HepG2 (cell line): ENCODE measurements around the gene ARL15. TPM values are rescaled to one million over a fixed set of nuclear protein-coding genes. Genes with fewer than 3 reads are reported as not detected.

ENCODE experiments used
- ATAC-seq: fragments of 200-7000 bp; cut with Tn5 transposase; 3 replicates; pipeline ENCODE4 v1.9.1; 2020; ENCODE audit warnings: mild to moderate bottlenecking, moderate library complexity
- BruUV-seq: library from RNA; stranded (reverse); fragments of 400-500 nt; replicated peaks from 2 replicates; lab custom pipeline; 2021; lab: Mats Ljungman, UMichigan
- CTCF ChIA-PET: fragments of 300-600 bp; formaldehyde crosslinking; extraction: SDS; loops from one replicate; lab custom pipeline; 2021; ENCODE audit warnings: low total read pairs, inconsistent platforms, low intra/inter-chr PET ratio; lab: Yijun Ruan, JAX
- POLR2A ChIA-PET: fragments of 350-600 bp; sonication (Branson Sonifier 250); formaldehyde crosslinking; loops from one replicate; lab custom pipeline; 2020; ENCODE audit warnings: antibody characterized with exemption, inconsistent platforms; lab: Yijun Ruan, JAX
- DNase-seq: peaks from one replicate; pipeline ENCODE4 v3.0.0-alpha.2; 2015; ENCODE audit warnings: low spot score
- FAIRE-seq: peaks from 3 replicates; lab custom pipeline; 2011; peaks lifted over from hg19 to GRCh38; lab: Jason Lieb, UNC
- H2AFZ ChIP-seq: one replicate; pipeline ENCODE4 v1.6.1; 2011; ENCODE audit warnings: low read length, inconsistent platforms
- H3K27ac ChIP-seq: fragments of 300-600 bp; 3 replicates; pipeline ENCODE4 v1.8.0; 2011; ENCODE audit warnings: mixed run types, mild to moderate bottlenecking, mixed read lengths, low read length, inconsistent platforms; ENCODE audit not compliant: insufficient read depth; ENCODE audit errors: extremely low read length
- H3K27me3 ChIP-seq, 2 experiments: fragments of 200-600 bp in 1 of 2; 2 replicates in 1 of 2; 3 replicates in 1 of 2; pipeline versions ENCODE4 v1.6.0 to v1.8.0; 2011; ENCODE audit warnings: low read length in 2 of 2, mild to moderate bottlenecking in 2 of 2, moderate library complexity in 2 of 2, inconsistent platforms in 1 of 2; ENCODE audit not compliant: insufficient read depth in 2 of 2, control insufficient read depth in 1 of 2
- H3K36me3 ChIP-seq, 2 experiments: fragments of 200-600 bp in 1 of 2; replicated peaks in 1 of 2; 2 replicates in 1 of 2; 3 replicates in 1 of 2; pipeline versions ENCODE4 v1.5.1 to v1.8.0; 2011; ENCODE audit warnings: low read length in 2 of 2, inconsistent platforms in 1 of 2; ENCODE audit not compliant: insufficient read depth in 2 of 2, control insufficient read depth in 1 of 2
- H3K4me1 ChIP-seq: 2 replicates; pipeline ENCODE4 v1.5.1; 2012; ENCODE audit warnings: low read length, inconsistent platforms; ENCODE audit not compliant: insufficient read depth
- H3K4me2 ChIP-seq: 2 replicates; pipeline ENCODE4 v1.6.0; 2011; ENCODE audit warnings: low read depth, low read length, inconsistent platforms
- H3K4me3 ChIP-seq, 3 experiments: fragments of 200-600 bp in 1 of 3; sonication (generic), shearing (Covaris generic) in 1 of 3; replicated peaks in 1 of 3; 2 replicates each; pipeline ENCODE4 v1.5.1; 2011 to 2016; ENCODE audit warnings: low read length in 3 of 3, inconsistent platforms in 2 of 3, low read depth in 2 of 3, mild to moderate bottlenecking in 2 of 3, control low read depth in 1 of 3, mixed read lengths in 1 of 3; ENCODE audit not compliant: insufficient read depth in 1 of 3
- H3K79me2 ChIP-seq: one replicate; pipeline ENCODE4 v1.6.1; 2011; ENCODE audit warnings: low read length, inconsistent platforms; ENCODE audit not compliant: insufficient read depth
- H3K9ac ChIP-seq: 2 replicates; pipeline ENCODE4 v1.6.0; 2011; ENCODE audit warnings: mild to moderate bottlenecking, low read depth, low read length, inconsistent platforms; ENCODE audit not compliant: insufficient read depth
- H3K9me3 ChIP-seq: 2 replicates; pipeline ENCODE4 v1.5.1; 2012; ENCODE audit warnings: mild to moderate bottlenecking, low read length
- H4K20me1 ChIP-seq: 2 replicates; pipeline ENCODE4 v1.6.0; 2011; ENCODE audit warnings: inconsistent platforms, mild to moderate bottlenecking, low read length, moderate library complexity; ENCODE audit not compliant: insufficient read depth
- HNRNPK ChIP-seq: fragments of 200-400 bp; formaldehyde crosslinking; IDR thresholded peaks from 2 replicates; pipeline ENCODE4 v1.6.1; 2018; ENCODE audit warnings: low read length, low read depth, moderate library complexity, mild to moderate bottlenecking; ENCODE audit not compliant: poor library complexity, severe bottlenecking
- MED8 ChIP-seq: sonication (generic); formaldehyde crosslinking; IDR thresholded peaks from 2 replicates; pipeline ENCODE4 v1.8.1; 2023; ENCODE audit warnings: mild to moderate bottlenecking, missing genetic modification reagents; ENCODE audit not compliant: insufficient replicate concordance
- ZNF343 ChIP-seq: sonication (generic); formaldehyde crosslinking; IDR thresholded peaks from 2 replicates; pipeline ENCODE4 v1.4.0; 2020; ENCODE audit warnings: mild to moderate bottlenecking, missing genetic modification reagents
- WGBS: methylation state at CpG from one replicate; pipeline ENCODE4 v1.1.6; 2017; ENCODE audit warnings: low lambda C conversion rate; 5-methylcytosine and 5-hydroxymethylcytosine counted together
- in situ Hi-C: cut with HindIII; loops from 2 replicates; pipeline ENCODE4 v1.10.0; 2017; ENCODE audit warnings: low pct_unique_long_range_greater_than_20kb; ENCODE audit not compliant: extremely low pct_ligation_motif_present
- intact Hi-C: fragments of 100-400 bp; cut with micrococcal nuclease; formaldehyde crosslinking; loops from one replicate; pipeline ENCODE4 v1.10.0; 2022; ENCODE audit not compliant: unreplicated experiment
- polyA plus RNA-seq, 8 experiments: library from polyadenylated mRNA; depleted of rRNA in 3 of 8; stranded (reverse) in 7 of 8; unstranded in 1 of 8; fragments of >200 nt; fragmentation: Illumina TruSeq in 4 of 8; extraction: Trizol in 4 of 8; gene quantifications; 2 replicates each; pipeline versions ENCODE4 v1.2.1 to v1.2.3, GENCODE V29; 2011 to 2016; ENCODE audit warnings: low read depth in 4 of 8, missing spikeins in 1 of 8, mixed read lengths in 1 of 8; ENCODE audit not compliant: insufficient read depth in 1 of 8
- total RNA-seq, 5 experiments: library from RNA; depleted of rRNA; stranded (reverse); fragments of >200 nt; fragmentation: Illumina TruSeq; extraction: Trizol; gene quantifications; 2 replicates each; pipeline ENCODE4 v1.2.3, GENCODE V29; 2016; ENCODE audit warnings: low read depth in 1 of 5
- TF ChIP-seq, protein P1 (sequence below): sonication (generic); formaldehyde crosslinking; IDR thresholded peaks from 2 replicates; pipeline ENCODE4 v1.4.0; 2020; ENCODE audit warnings: missing genetic modification reagents, borderline replicate concordance

The ARL15 gene
- total and polyA plus RNA-seq, 2 of the 13 experiments (the other 11 are each of a cell fraction or from before 2014, with no cell fraction given) = 2.5 to 7.7 TPM

DNA sequence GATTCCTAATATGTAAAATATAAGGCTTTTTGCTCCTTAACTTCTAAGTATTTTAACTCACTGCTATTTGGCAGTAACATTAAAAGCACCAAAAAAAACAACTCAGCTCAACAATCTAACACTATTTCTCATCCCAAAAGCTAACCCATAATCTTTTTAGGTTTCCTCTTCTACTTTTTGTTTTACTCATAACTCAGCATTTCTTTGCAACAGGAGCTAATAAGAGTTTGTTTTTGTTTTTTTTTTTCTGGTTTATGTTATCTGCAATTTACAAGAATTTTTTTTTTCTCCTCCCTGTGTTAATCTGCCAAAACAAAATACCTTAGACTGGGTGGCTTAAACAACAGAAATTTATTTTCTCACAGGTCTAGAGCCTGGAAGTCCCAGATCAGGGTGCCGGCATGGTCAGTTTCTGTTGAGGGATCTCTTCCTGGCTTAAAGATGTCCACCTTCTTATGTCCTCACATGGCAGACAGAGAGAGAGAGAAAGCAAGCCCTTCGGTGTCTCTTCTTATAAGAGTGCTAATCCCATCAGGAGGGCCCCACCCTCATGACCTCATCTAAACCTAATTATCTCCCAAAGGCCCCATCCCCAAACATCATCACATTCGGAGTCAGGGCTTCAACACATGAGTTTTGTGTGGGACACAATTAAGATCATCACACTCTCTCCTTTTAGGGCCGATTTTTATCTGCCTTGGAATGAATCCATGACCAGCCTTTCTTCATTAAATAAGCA is 31.2 kb downstream of the ARL15 start:
- Histone ChIP-seq H3K4me2 (no peak overlapping the region), H3K27ac (no peak overlapping the region), H3K9me3 (no peaks in the 10 kb centered on the region), H3K4me3 (no peak overlapping the region), H3K27me3 (no peaks in the 10 kb centered on the region), H3K4me1 (peaks cover 2% of the 10 kb centered on the region), H2AFZ (no peak overlapping the region), H3K9ac (no peak overlapping the region), H3K79me2 (no peaks in the 10 kb centered on the region), H4K20me1 (no peaks in the 10 kb centered on the region), H3K36me3 (no peaks in the 10 kb centered on the region)
- DNase-seq (no peak), FAIRE-seq (no peak), ATAC-seq (no peak)
- intact Hi-C loops (no loop called here), in situ Hi-C loops (no loop called here)
- BruUV-seq = no TSS peak
- no peak for TF ChIP-seq HNRNPK
- TF ChIP-seq, protein P1, sequence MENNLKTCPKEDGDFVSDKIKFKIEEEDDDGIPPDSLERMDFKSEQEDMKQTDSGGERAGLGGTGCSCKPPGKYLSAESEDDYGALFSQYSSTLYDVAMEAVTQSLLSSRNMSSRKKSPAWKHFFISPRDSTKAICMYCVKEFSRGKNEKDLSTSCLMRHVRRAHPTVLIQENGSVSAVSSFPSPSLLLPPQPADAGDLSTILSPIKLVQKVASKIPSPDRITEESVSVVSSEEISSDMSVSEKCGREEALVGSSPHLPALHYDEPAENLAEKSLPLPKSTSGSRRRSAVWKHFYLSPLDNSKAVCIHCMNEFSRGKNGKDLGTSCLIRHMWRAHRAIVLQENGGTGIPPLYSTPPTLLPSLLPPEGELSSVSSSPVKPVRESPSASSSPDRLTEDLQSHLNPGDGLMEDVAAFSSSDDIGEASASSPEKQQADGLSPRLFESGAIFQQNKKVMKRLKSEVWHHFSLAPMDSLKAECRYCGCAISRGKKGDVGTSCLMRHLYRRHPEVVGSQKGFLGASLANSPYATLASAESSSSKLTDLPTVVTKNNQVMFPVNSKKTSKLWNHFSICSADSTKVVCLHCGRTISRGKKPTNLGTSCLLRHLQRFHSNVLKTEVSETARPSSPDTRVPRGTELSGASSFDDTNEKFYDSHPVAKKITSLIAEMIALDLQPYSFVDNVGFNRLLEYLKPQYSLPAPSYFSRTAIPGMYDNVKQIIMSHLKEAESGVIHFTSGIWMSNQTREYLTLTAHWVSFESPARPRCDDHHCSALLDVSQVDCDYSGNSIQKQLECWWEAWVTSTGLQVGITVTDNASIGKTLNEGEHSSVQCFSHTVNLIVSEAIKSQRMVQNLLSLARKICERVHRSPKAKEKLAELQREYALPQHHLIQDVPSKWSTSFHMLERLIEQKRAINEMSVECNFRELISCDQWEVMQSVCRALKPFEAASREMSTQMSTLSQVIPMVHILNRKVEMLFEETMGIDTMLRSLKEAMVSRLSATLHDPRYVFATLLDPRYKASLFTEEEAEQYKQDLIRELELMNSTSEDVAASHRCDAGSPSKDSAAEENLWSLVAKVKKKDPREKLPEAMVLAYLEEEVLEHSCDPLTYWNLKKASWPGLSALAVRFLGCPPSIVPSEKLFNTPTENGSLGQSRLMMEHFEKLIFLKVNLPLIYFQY (CRISPR knock-in tag) = no peak
- TF ChIP-seq ZNF343 (CRISPR knock-in tag) = no peak
- TF ChIP-seq MED8 (CRISPR knock-in tag) = no peak
- WGBS = 65% methylated on average over 4 of the region's 4 CpGs
- POLR2A ChIA-PET = no interaction called here
- CTCF ChIA-PET = no interaction called here
